Upper lobe of right lung (tissue), 1 donor: ENCODE measurements around the gene CKS1B. TPM values are rescaled to one million over a fixed set of nuclear protein-coding genes. Genes with fewer than 3 reads are reported as not detected.

Source experiments
- ATAC-seq: fragments of 200-7000 bp; cut with Tn5 transposase; one replicate; pipeline ENCODE4 v1.9.1; 2020; ENCODE audit warnings: mild to moderate bottlenecking, moderate library complexity
- DNase-seq: peaks from one replicate; pipeline ENCODE4 v3.0.0-alpha.2; 2020
- H3K27ac ChIP-seq: fragments of 200-600 bp; one replicate; pipeline ENCODE4 v1.8.0; 2022
- H3K27me3 ChIP-seq: fragments of 200-600 bp; one replicate; pipeline ENCODE4 v1.8.0; 2022; ENCODE audit warnings: mild to moderate bottlenecking
- H3K36me3 ChIP-seq: fragments of 200-600 bp; one replicate; pipeline ENCODE4 v1.8.0; 2022
- H3K4me1 ChIP-seq: fragments of 200-600 bp; one replicate; pipeline ENCODE4 v1.8.0; 2022
- H3K4me3 ChIP-seq: fragments of 200-600 bp; one replicate; pipeline ENCODE4 v1.8.0; 2022; ENCODE audit warnings: mild to moderate bottlenecking
- H3K9me3 ChIP-seq: fragments of 200-600 bp; one replicate; pipeline ENCODE4 v1.8.0; 2022
- intact Hi-C: fragments of 100-400 bp; cut with DNase I; formaldehyde crosslinking; loops from one replicate; pipeline ENCODE4 v1.11.0; 2022
- total RNA-seq: library from RNA; stranded (reverse); fragmentation: NEBNext Ultra II Directional; extraction: Animal tissue kit (Norgen Biotek cat#: 25700); gene quantifications from one replicate; pipeline ENCODE4 v1.2.1, GENCODE V29; 2021
- TF ChIP-seq, protein P1 (sequence below): fragments of 200-600 bp; IDR thresholded peaks from one replicate; pipeline ENCODE4 v1.8.0; 2022; ENCODE audit warnings: antibody characterized with exemption
- donor health status: DM: no; HTN: yes; CAD: no; lungs with severe emphysema.

CKS1B gene
- total RNA-seq, 1 donor from 2014 or later = 27.0 TPM

DNA sequence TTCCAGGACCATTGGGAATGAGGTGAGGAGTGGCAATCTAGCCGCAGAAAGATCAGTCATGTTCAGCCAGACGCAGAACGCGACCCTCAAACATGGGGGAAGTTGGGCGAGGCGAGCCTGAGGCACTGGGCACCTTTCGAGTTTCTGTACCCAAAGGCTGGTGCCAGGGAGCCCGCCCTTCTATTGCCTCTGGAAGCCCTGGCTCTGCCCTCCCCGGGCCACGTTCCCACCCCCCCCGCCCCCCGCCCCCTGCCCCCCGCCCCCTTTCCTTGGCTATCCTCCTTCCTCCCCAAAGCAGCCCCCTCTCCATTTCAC, 25.9 kb downstream of the CKS1B start:
- intact Hi-C loops = no loop called here
- no peak for DNase-seq
- TF ChIP-seq, protein P1, sequence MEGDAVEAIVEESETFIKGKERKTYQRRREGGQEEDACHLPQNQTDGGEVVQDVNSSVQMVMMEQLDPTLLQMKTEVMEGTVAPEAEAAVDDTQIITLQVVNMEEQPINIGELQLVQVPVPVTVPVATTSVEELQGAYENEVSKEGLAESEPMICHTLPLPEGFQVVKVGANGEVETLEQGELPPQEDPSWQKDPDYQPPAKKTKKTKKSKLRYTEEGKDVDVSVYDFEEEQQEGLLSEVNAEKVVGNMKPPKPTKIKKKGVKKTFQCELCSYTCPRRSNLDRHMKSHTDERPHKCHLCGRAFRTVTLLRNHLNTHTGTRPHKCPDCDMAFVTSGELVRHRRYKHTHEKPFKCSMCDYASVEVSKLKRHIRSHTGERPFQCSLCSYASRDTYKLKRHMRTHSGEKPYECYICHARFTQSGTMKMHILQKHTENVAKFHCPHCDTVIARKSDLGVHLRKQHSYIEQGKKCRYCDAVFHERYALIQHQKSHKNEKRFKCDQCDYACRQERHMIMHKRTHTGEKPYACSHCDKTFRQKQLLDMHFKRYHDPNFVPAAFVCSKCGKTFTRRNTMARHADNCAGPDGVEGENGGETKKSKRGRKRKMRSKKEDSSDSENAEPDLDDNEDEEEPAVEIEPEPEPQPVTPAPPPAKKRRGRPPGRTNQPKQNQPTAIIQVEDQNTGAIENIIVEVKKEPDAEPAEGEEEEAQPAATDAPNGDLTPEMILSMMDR = no peak

DNA sequence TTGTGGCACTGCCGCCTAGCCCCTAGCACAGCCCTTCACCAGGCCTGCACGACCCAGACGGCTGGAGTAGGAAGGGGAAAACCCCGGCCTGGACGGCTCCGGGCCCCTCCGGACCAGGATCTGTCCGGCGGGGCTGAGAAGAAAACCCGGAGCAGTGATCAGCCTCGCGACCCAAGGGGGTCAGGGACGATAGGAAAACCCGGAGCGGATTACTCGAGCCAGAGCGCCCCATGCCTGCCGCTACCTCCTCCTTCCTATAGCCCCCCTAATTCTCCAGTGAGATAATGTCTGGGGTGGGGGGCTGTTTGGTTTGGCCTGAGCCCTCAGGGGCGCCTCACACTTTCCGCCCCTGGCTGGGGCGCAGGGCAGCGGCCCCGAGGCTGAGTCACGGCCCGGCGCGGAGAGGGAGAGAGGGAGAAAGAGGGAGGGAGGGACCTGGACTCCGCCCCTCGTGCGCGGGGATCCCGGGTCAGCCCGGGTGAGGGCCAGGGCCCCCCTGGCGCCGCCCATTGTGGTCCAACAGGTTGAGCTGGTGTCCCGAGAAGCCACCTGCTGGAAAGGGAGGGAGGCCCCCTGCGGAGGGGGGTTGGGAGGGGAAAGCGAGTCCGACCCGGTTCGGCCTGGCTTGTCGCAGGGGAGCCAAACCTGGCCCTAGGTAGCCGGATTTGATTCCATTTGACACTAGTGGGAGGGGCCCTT, 26.4 kb downstream of the CKS1B start:
- peak; percentile 72 for ATAC-seq
- intact Hi-C loops = no loop called here
- peaks cover 37% of the 10 kb centered on the region for H3K4me1 ChIP-seq

More for the DNA sequence above, 25.9 kb downstream of the CKS1B start:
- H3K9me3 ChIP-seq = no peaks in the 10 kb centered on the region
- no peak for ATAC-seq
- H3K4me1 ChIP-seq = peaks cover 32% of the 10 kb centered on the region
- H3K27me3 ChIP-seq = no peaks in the 10 kb centered on the region
- no peaks in the 10 kb centered on the region for H3K36me3 ChIP-seq
- peak overlapping the region; percentile 88 for H3K4me3 ChIP-seq
- H3K27ac ChIP-seq = peak overlapping the region; percentile 90

DNA sequence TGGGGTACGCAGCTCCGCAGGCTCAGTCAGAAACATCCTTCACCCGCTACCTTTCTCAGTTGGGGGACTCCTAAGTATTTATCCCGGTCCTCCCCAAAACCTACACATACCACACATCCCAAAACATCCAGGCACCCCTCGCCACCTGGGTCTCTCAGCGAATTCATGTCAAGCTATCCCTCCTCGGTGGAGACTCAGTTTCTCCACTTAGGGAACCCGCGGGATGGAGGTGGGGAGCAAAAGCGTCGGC, 26.9 kb downstream of the CKS1B start:
- no peak for ATAC-seq
- no peak for DNase-seq
- TF ChIP-seq, protein P1 = no peak
- Histone ChIP-seq H3K36me3 (no peaks in the 10 kb centered on the region), H3K4me3 (peak overlapping the region; percentile 88), H3K4me1 (peaks cover 42% of the 10 kb centered on the region), H3K27me3 (no peaks in the 10 kb centered on the region), H3K9me3 (no peaks in the 10 kb centered on the region), H3K27ac (peak overlapping the region; percentile 90)
- intact Hi-C loops = no loop called here

More for the DNA sequence above, 26.4 kb downstream of the CKS1B start:
- peak overlapping the region; percentile 88 for H3K4me3 ChIP-seq
- no peaks in the 10 kb centered on the region for H3K27me3 ChIP-seq
- DNase-seq = peak; percentile 98
- TF ChIP-seq, protein P1 = no peak
- no peaks in the 10 kb centered on the region for H3K36me3 ChIP-seq
- no peaks in the 10 kb centered on the region for H3K9me3 ChIP-seq
- peak overlapping the region; percentile 90 for H3K27ac ChIP-seq

GRCh38 chr1:155001675-155002463, 27.4 kb downstream of the CKS1B start:
- peaks cover 47% of the 10 kb centered on the region for H3K4me1 ChIP-seq
- no peaks in the 10 kb centered on the region for H3K36me3 ChIP-seq
- ATAC-seq = peak; percentile 84
- intact Hi-C loops = no loop called here
- H3K27ac ChIP-seq = peak overlapping the region; percentile 90
- H3K9me3 ChIP-seq = no peaks in the 10 kb centered on the region
- peak; percentile 100 for DNase-seq
- no peaks in the 10 kb centered on the region for H3K27me3 ChIP-seq
- TF ChIP-seq, protein P1 = peak; percentile 32
- H3K4me3 ChIP-seq = peak overlapping the region; percentile 88

DNA sequence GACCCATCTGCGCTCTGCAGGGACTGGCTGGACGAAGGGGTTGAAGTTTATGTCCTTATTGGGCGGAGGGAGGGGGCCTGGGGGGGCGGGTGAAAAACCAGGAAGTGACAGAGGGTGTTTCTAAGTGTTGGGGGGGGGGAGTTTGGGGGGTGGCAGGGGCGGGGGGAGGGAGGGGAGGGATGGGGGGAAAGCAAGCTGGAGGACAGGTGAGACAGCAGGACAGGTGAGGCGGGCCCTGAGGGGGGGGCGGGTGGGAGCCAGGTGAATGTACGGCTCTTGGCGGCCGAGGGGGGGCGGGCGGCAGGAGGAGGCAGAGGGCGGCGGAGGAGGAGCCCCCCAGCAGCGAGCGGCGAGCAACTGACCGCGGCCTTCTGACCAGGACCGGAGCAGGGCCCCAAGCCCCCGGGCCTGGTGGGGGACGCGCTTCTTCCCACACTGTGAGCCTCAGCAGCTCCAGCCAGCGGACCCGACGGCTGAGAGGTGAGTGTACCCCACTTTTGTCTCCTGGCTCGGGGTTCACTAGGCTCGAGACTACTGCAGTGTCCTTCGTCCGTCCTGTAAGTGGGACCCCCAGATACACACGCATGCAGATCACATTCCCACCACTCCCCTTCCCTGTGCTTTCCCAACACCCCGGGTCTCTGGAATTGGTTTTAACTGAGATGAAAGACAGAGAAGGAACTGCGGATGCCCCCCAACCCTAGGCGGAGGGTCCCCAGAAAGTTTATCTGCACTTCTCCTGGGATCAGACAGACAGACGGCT, 28.2 kb downstream of the CKS1B start, which contains the start of gene ZBTB7B:
Gene ZBTB7B, plus strand, starts transcription at position 339 of the 763 bp plus-strand sequence. CDS start 11,859 bp downstream, outside the sequence.
- ATAC-seq = peak; percentile 3
- TF ChIP-seq, protein P1 = no peak
- intact Hi-C loops = no loop called here

More for the DNA sequence above, 28.2 kb downstream of the CKS1B start, which contains the start of gene ZBTB7B:
- Histone ChIP-seq H3K9me3 (no peaks in the 10 kb centered on the region), H3K4me3 (peak within 1 kb of the TSS; percentile 88), H3K4me1 (peaks cover 55% of the 10 kb centered on the region), H3K27ac (peak within 1 kb of the TSS; percentile 93), H3K27me3 (no peaks in the 10 kb centered on the region), H3K36me3 (no peaks in the 10 kb centered on the region)
- peak; percentile 87 for DNase-seq
